Measurements from ENCODE around the gene SRMS.

SRMS gene

DNA sequence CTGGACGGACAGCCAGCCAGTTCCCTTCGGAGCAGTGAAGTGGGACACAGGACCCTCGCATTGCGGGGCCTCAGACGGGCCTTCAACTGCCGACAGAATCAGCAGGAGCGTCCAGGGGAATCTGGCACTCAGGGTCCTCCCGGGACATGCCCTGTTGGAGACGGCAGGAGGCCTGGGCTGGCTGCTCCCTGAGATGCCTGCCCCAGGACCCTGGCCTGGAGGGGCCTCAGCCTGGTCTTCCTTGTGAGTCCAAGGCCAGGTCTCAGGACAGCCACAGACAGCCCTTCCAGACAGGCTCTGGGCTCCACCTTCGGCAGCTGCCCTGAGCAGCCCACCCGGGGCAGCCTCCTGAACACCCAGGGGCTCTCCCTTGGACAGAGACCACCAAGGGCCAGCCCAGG, 41.1 kb upstream of the SRMS start:
- Histone ChIP-seq H2AFZ (ENCODE audit: low read length) (no peak overlapping the region), H3K9me3 (ENCODE audit: insufficient read depth, low read depth, low read length) (no peaks in the 10 kb centered on the region), H4K20me1 (ENCODE audit: insufficient read depth, low read length, poor library complexity, severe bottlenecking) (no peaks in the 10 kb centered on the region), H3K9ac (ENCODE audit: low read depth, low read length, poor library complexity, severe bottlenecking) (no peak overlapping the region), H3K4me2 (ENCODE audit: low read depth, low read length, poor library complexity, severe bottlenecking) (no peak overlapping the region), H3K9me2 (replicated peaks; ENCODE audit: low read depth, low read length) (no peaks in the 10 kb centered on the region), H3K4me3 (ENCODE audit: low read length, poor library complexity, severe bottlenecking) (no peak overlapping the region), H3K4me1 (ENCODE audit: insufficient read depth, low read length, poor library complexity, severe bottlenecking) (no peaks in the 10 kb centered on the region), H3K36me3 (ENCODE audit: insufficient read depth, low read length) (peaks cover 9% of the 10 kb centered on the region; the same call in 1 of the 2 replicates), H3K27me3 (ENCODE audit: insufficient read depth, low read length, poor library complexity, severe bottlenecking) (no peaks in the 10 kb centered on the region), H3K79me2 (ENCODE audit: insufficient read depth, low read length) (no peaks in the 10 kb centered on the region), H3F3A (ENCODE audit: low read depth) (no peaks in the 10 kb centered on the region)
- TF ChIP-seq, protein P1, sequence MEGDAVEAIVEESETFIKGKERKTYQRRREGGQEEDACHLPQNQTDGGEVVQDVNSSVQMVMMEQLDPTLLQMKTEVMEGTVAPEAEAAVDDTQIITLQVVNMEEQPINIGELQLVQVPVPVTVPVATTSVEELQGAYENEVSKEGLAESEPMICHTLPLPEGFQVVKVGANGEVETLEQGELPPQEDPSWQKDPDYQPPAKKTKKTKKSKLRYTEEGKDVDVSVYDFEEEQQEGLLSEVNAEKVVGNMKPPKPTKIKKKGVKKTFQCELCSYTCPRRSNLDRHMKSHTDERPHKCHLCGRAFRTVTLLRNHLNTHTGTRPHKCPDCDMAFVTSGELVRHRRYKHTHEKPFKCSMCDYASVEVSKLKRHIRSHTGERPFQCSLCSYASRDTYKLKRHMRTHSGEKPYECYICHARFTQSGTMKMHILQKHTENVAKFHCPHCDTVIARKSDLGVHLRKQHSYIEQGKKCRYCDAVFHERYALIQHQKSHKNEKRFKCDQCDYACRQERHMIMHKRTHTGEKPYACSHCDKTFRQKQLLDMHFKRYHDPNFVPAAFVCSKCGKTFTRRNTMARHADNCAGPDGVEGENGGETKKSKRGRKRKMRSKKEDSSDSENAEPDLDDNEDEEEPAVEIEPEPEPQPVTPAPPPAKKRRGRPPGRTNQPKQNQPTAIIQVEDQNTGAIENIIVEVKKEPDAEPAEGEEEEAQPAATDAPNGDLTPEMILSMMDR (conservative IDR thresholded peaks at IDR 0.05; ENCODE audit: low read length) = no peak
- TF ChIP-seq EZH2phosphoT487 (IDR thresholded peaks at IDR 0.05; ENCODE audit: borderline replicate concordance) = no peak

DNA sequence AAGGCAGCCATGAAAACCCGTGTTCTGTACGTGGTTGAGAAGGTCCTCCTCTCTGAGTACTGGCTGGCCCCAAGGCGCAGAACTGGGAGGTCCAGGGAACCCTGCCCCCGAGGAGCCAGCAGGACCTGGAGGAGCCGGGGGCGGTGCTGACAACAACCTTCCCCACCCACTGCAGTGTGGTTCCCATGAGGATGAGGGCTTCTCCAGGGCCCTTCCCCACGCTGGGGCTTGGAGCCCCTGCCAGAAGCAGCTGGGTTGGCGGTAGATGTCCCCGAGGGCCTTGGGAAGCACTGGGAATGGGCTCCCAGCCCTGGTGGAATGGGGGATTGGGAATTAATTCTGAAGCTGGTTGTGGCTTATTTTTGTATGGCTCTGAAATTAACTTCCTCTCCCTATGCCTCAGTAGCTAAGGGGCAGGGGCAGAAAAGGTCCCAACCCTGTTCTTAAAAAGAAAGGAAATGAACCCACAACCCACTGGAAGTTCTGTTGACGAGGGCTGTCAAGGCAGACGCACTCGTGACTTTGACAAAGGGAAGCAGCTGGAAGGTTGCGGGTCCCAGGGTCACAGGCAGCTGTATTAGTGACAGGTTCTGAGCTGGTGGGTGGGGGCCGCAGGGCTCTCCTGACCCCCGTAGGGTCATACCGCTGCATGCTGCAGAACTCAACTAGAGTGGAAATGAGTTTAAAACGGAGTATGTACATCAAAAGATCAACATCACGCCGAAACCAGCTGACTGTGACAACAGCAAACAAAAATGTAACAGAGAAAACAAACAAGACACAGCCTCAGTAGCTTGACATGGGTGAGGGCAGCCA, 40.4 kb upstream of the SRMS start:
- Histone ChIP-seq H2AFZ (ENCODE audit: low read length) (no peak overlapping the region), H3K36me3 (ENCODE audit: insufficient read depth, low read length) (peaks cover 2% of the 10 kb centered on the region; the same call in 1 of the 2 replicates), H3K4me2 (ENCODE audit: low read depth, low read length, poor library complexity, severe bottlenecking) (no peak overlapping the region), H3F3A (ENCODE audit: low read depth) (no peaks in the 10 kb centered on the region), H3K4me1 (ENCODE audit: insufficient read depth, low read length, poor library complexity, severe bottlenecking) (no peaks in the 10 kb centered on the region), H3K79me2 (ENCODE audit: insufficient read depth, low read length) (no peaks in the 10 kb centered on the region), H3K9me3 (ENCODE audit: insufficient read depth, low read depth, low read length) (no peaks in the 10 kb centered on the region), H3K9me2 (replicated peaks; ENCODE audit: low read depth, low read length) (no peaks in the 10 kb centered on the region), H3K4me3 (ENCODE audit: low read length, poor library complexity, severe bottlenecking) (no peak overlapping the region), H4K20me1 (ENCODE audit: insufficient read depth, low read length, poor library complexity, severe bottlenecking) (no peaks in the 10 kb centered on the region), H3K27me3 (ENCODE audit: insufficient read depth, low read length, poor library complexity, severe bottlenecking) (no peaks in the 10 kb centered on the region), H3K9ac (ENCODE audit: low read depth, low read length, poor library complexity, severe bottlenecking) (no peak overlapping the region)
- TF ChIP-seq EZH2phosphoT487 (IDR thresholded peaks at IDR 0.05; ENCODE audit: borderline replicate concordance) = no peak
- TF ChIP-seq, protein P1 (conservative IDR thresholded peaks at IDR 0.05; ENCODE audit: low read length) = no peak

DNA sequence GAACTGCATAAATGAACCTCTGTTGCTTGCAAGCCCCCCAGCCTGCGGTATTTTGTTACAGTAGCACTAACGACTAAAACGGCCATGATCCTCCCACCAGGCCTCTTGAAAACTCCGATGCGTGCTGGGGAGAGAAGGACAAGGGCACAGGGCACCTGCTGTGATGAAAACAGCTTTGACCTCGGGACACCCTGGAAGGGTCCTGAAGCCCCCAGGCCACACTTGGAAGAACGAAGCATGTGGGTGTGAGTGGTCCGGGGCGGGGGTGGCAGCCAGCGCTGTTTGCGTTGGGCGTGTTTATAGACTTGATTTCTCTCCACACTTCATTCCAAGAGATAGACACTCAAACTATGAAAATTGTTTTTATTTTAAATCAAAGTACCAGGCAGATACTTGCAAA, 39.7 kb upstream of the SRMS start:
- Histone ChIP-seq H3K9me3 (ENCODE audit: insufficient read depth, low read depth, low read length) (no peaks in the 10 kb centered on the region), H3K4me1 (ENCODE audit: insufficient read depth, low read length, poor library complexity, severe bottlenecking) (no peaks in the 10 kb centered on the region)

More for the DNA sequence above, 39.7 kb upstream of the SRMS start:
- no peaks in the 10 kb centered on the region for H4K20me1 ChIP-seq (ENCODE audit: insufficient read depth, low read length, poor library complexity, severe bottlenecking)
- no peak overlapping the region for H2AFZ ChIP-seq (ENCODE audit: low read length)
- no peaks in the 10 kb centered on the region for H3K9me2 ChIP-seq (replicated peaks; ENCODE audit: low read depth, low read length)
- no peaks in the 10 kb centered on the region for H3K79me2 ChIP-seq (ENCODE audit: insufficient read depth, low read length)
- H3K27me3 ChIP-seq (ENCODE audit: insufficient read depth, low read length, poor library complexity, severe bottlenecking) = no peaks in the 10 kb centered on the region
- H3K4me2 ChIP-seq (ENCODE audit: low read depth, low read length, poor library complexity, severe bottlenecking) = no peak overlapping the region
- no peak overlapping the region for H3K4me3 ChIP-seq (ENCODE audit: low read length, poor library complexity, severe bottlenecking)
- H3K9ac ChIP-seq (ENCODE audit: low read depth, low read length, poor library complexity, severe bottlenecking) = no peak overlapping the region
- TF ChIP-seq, protein P1 (conservative IDR thresholded peaks at IDR 0.05; ENCODE audit: low read length) = no peak
- no peak for TF ChIP-seq EZH2phosphoT487 (IDR thresholded peaks at IDR 0.05; ENCODE audit: borderline replicate concordance)
- H3F3A ChIP-seq (ENCODE audit: low read depth) = no peaks in the 10 kb centered on the region
- H3K36me3 ChIP-seq (ENCODE audit: insufficient read depth, low read length) = no peaks in the 10 kb centered on the region; the same call in 1 of the 2 replicates

Data from Loucy (cell line).